ENCODE data around the gene CLIC6.
"Not testable (repeated sequence)": the region's sequence is repeated elsewhere in the genome, so short reads cannot be mapped to it uniquely, and the experiment has no call there.

The CLIC6 gene

DNA sequence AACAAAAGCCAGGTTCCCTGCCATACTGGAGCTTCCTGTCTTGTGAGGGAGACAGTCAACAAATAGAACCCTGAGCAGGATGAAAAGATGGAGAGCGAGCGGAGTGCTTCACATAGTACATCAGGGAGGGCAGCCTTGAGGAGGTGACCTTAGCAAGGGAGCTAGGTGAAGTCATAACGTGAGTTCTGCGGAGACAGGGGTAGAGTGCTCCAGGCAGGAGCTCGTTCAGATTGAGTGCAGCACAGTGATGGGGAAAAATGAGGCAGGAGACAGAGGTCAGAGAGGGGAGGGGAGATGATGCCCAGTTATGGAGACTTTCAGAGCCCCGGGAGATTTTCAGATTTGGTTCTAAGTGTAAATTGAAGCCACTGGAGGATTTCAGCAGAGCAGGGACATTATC is 15.3 kb upstream of the CLIC6 start:
- DNase-seq: no peak

DNA sequence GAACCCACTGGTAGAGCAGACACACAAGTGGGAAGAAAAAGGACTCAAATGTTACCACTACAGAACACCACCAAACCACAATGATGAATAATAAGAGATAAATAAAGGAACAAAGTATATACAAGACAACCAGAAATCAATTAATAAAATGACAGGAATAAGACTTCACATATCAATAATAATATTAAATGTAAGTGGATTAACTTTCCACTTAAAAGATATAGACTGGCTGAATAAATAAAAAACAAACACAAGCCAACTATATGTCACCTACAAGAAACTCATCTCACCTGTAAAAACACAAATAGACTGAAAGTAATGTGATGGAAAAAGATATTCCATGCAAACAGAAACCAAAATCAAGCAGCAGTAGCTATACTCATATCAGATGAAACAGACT is 6.9 kb upstream of the CLIC6 start:
- no peak for DNase-seq

DNA sequence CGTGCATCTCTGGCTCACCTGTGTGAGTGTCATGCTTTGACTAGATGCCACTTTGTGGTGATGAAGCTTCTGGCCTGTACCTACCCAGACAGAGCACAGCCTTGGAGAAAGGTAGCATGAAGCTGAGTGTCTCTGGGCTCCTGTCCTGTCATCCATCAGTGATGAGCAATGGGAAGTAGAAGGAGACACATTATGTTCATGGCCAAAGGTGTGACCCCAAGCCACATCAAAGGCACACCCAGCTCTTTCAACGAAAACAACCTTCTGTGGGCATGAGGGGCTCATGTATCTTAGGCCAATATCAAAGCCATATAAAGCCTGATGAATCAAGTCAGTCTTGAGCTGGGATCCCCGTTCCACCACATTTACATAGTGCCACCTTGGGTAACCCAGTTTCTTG is 1.0 kb upstream of the CLIC6 start:
- no peak for DNase-seq

DNA sequence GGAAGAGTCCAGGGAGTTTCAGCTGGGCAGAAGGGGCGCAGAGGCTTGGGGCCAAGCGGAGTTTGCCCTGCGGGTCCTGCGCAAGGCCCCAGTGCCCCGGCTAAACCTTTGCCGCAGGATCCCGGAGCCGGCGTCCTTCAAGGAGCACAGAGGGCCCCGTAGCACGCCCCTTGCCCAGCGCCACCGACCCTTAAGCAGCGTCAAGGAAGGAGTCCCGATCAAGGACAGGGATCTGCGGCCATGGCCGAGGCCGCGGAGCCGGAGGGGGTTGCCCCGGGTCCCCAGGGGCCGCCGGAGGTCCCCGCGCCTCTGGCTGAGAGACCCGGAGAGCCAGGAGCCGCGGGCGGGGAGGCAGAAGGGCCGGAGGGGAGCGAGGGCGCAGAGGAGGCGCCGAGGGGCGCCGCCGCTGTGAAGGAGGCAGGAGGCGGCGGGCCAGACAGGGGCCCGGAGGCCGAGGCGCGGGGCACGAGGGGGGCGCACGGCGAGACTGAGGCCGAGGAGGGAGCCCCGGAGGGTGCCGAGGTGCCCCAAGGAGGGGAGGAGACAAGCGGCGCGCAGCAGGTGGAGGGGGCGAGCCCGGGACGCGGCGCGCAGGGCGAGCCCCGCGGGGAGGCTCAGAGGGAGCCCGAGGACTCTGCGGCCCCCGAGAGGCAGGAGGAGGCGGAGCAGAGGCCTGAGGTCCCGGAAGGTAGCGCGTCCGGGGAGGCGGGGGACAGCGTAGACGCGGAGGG is 520 bp downstream of the CLIC6 start:
- DNase-seq: no peak

DNA sequence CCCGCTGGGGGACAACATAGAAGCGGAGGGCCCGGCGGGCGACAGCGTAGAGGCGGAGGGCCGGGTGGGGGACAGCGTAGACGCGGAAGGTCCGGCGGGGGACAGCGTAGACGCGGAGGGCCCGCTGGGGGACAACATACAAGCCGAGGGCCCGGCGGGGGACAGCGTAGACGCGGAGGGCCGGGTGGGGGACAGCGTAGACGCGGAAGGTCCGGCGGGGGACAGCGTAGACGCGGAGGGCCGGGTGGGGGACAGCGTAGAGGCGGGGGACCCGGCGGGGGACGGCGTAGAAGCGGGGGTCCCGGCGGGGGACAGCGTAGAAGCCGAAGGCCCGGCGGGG is 1.1 kb downstream of the CLIC6 start:
- DNase-seq: not testable (repeated sequence)

DNA sequence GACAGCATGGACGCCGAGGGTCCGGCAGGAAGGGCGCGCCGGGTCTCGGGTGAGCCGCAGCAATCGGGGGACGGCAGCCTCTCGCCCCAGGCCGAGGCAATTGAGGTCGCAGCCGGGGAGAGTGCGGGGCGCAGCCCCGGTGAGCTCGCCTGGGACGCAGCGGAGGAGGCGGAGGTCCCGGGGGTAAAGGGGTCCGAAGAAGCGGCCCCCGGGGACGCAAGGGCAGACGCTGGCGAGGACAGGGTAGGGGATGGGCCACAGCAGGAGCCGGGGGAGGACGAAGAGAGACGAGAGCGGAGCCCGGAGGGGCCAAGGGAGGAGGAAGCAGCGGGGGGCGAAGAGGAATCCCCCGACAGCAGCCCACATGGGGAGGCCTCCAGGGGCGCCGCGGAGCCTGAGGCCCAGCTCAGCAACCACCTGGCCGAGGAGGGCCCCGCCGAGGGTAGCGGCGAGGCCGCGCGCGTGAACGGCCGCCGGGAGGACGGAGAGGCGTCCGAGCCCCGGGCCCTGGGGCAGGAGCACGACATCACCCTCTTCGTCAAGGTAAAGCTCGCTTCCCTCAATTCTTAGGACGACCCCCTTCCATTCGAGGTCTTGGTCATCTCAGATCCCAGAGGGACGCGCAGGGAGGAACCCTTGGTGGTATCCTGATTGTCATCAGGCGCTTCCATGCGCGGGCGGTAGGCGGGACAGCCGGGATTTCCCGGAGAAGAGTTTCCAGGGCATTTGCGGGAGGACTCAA is 1.6 kb downstream of the CLIC6 start:
- no peak for DNase-seq

DNA sequence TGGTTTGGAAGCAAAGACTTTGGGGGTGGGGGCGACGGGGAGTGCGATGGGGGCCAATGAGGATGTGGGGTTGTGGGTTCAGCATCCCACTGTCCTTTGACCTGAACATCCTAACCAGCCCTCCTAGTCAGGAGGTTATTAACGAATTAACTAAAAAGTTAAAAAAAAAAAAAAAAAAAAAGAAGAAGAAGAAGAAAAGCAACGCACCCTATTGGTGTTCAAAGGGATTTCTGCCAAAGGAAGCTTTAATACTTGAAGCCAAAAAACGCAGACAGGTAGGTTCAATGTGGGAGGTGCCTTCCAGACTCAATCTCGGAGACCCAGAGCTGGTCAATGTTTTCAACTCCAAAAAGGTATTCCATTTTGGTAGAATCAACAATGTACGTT is 2.2 kb downstream of the CLIC6 start:
- DNase-seq: no peak

DNA sequence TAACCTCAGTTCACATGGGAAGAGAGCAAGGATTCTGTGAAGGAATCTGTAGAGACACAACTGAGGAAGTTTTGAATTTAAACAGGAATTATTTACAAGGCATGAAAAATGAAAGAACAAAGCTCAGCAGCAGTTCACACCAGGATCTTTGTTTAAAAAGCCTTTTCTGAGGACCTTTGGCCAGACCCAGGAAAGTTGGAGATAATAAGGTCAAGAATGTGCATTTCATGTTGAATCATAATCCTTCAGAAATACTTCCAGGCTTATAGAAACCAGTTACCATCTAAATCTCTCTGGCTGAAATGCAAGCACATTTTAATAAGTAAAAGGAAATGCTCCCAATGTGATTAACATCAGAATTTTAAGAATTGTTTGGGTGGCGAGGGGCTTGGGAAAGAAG is 2.7 kb downstream of the CLIC6 start:
- no peak for DNase-seq

DNA sequence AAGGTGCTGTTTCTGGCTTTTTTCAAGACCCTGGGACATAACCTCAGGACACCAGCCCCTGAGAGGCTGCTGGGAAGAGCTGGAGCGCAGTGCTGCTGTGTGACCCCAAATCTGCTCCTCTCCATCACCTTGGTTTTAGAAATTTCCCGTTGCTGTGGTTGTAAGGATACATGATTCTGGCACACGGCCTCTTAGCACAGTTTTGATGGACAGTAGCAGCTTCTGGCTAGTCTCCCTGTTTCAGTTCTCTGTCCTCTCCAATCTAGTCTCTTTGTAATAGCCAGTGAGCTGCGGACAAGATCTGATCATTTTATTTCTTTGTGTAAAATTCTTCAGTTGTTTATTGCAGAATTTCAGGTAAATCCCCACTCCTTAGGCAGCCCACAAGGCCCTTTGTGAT is 3.1 kb downstream of the CLIC6 start:
- no peak for DNase-seq

DNA sequence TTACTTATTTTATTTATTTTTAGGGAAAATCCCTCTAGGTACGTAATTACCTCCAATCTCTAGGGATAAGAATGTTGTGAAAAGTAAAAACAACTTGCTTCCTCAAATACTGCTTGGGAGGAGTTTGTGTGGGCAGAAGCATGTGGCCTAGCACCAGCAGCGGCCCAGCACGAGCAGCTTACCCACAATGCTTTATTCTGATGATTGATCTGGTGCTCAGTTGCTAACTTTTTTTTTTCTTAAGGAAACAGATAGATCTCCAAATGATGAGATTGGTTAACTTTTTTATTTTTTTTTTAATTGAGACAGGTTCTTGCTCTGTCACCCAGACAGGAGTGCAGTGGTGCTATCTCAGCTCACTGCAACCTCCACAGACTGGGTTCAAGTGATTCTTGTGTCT is 4.2 kb downstream of the CLIC6 start:
- DNase-seq: no peak

DNA sequence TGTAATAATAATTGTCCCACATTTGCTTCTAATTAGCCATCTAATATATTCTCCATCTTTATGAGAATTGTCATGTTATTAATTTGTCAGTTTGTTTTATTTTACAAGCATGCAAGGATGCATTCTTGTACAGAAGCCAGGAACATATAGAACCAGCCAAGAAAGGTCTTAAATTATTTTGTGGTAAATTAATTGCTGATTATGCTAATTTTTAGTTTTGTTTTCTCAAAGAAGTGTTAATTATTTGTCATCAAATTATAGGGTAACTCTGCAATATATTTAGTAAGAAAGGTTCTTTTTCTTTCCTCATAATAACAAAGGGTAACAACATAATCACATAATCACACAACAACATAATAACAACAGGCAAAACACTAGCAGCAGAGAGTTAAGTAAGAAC is 5.7 kb downstream of the CLIC6 start:
- no peak for DNase-seq

DNA sequence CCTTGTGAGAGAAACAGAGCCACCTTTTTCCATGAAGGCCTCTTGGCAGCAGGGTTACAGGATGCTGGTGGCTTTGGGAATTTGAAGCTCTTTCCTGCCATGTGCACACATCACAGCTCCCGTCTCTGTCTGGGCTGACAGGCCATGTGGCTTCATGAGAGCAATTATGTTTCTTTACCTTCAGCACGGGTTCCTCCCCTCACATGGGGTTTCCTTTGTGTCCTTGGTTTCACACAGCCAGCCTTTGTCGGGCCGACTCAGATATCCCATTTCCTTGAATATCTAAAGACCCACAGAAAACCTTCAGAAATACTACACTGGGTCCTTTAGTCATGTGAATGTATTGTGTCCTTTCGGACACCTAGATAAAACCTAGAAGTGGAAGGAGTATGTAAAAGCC is 7.1 kb downstream of the CLIC6 start:
- DNase-seq: no peak

DNA sequence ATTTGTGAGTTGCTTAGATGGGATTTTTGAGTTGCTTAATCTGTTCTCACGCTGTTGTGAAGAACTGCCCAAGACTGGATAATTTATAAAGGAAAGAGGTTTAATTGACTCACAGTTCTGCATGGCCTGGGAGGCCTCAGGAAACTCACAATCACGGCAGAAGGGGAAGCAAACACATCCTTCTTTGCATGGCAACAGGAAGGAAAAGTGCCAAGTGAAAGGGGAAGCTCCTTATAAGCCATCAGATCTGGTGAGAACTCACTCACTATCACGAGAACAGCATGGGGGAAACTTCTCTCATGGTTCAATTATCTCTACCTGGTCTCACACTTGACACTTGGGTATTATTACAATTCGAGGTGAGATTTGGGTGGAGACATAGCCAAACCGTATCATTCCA is 10.3 kb downstream of the CLIC6 start:
- no peak for DNase-seq

DNA sequence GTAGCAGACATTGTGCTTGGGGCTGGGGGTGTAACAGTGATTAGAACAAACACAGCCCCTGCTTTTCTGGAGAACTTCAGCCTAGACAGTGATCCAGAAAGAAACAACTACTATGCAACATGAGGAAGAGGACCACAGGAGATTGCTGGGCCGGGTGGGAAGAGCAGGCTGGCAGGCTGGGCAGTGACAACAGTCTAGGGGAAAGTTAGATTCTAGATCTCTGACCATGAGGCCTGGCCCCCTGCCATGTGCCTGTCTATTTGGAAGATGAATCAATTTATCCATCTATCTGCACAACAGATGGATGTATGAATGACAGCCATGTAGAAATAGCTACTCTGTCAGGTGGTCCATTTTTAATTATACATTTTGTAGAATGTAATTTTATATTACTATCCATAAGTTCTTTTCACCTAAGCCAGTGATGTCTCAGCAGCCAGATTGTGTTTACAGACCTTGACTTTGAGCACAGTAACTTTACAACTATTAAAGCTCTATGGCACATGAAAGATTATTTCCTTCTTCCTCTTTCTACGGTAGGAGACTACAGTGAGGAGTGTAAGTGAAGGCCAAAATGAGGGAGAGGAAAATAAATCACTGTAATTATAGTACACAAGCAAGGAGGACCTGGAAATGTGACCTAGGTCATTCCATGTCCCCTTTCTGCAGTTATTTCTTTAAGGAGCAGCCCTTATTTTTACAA is 15.5 kb downstream of the CLIC6 start:
- no peak for DNase-seq

DNA sequence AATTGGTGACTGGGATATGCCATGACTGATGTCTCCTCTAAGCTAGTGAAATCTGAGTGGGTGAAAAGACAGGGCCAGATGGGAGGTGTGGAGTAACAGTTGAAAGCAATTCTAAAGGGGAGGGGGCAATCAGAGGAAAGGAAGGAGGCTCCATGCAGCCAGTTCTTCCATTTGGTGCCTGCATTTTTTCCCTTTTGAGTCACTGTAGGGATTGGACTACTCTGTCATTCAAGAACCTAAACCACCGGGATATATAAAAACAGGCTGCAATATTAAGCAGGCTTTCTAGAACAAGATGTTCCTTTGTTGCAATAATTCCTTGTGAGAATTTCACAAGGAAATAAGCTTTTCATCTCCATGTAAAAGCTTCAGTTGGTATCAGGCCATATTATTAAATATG is 18.3 kb downstream of the CLIC6 start:
- DNase-seq: no peak

DNA sequence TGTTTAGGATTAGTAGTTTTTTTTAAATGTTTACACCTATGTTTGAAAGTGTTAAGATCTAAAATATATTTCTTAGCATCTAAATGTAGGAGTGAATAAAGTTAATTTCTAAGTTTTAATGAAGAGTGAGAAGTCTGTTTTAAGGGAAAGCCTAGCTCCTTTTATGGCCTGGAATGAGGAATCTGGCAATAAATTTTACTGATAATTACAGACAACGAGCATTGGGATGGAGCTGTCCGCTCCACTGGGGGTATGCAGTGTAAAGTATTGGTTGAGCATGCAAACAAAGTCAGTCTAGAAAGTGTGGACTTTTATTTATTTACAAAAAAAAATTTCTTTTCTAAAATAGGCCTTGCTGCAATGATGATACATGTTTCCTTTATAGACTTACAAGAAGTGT is 19.0 kb downstream of the CLIC6 start:
- no peak for DNase-seq

DNA sequence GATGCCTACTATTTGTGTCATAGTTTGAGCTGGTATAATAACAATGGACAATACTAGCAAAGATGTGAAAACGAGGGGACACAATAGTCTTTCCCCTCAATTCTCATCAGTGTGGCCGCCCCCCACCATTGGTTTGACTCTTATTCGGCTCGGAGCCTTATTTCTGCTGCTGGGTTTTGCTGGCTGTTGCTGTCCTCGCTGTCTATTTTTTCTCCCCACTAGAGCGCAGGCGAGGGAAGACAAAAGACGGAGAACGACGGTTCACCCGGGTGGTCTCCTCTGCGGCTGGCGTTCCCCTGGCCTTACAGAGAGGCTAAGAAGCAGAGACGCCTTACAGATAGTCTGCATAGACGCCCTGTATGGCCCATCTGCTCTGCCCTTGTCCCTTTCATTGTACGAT is 19.4 kb downstream of the CLIC6 start:
- DNase-seq: no peak

DNA sequence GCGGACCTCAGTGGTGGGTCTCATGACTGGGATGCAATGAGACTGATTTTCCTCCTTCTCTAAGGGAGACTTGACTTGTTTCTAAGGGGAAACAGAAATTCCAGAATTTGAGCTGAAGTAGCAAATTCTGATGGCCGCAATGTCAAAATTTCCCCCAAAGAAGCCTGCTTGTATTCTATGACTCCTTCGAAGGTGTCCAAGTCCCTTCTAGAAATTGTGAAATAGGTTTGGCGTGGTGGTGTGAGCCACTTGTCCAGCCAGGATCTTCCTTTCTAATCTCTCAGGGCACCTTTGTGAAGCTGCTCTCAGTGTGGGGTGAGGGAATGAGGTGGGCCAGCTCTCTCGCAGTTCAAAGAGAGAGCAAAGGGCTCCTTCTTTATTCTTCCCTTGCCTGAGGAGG is 19.9 kb downstream of the CLIC6 start:
- DNase-seq: no peak

DNA sequence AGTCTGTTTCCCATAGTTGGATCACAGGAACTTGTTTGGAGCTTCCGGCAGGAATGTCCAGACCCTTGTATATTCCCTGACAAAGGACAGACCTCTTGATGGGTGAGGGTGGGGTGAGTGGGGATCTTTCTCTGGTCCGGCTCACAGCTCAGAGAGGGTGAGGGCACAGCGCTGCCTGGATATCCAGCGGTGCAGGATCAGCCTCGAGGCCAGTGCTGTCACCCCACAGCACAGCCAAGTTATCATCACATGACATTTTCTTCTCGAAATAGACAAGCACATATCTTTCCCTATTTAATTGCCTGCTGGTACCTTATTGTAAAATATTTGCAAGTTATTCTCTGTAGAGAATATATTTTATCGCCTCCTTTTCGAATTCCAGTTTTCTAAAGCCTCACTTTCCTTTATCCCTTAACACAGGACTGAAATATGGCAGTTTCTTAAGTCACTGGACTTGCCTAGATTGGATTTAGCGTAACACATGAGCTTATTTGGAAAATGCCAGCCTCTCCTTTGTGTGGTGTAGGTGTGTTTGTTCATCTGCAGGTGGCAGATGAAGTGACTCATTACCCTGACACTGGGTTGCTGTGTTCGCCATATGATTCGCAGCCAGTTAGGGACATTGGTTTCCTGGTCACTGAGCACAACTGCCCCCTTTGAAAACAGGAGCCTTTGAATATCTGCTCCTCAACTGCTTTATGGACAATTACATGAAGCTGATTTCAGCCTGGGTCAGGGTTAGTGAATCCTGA is 21.4 kb downstream of the CLIC6 start:
- DNase-seq: no peak

DNA sequence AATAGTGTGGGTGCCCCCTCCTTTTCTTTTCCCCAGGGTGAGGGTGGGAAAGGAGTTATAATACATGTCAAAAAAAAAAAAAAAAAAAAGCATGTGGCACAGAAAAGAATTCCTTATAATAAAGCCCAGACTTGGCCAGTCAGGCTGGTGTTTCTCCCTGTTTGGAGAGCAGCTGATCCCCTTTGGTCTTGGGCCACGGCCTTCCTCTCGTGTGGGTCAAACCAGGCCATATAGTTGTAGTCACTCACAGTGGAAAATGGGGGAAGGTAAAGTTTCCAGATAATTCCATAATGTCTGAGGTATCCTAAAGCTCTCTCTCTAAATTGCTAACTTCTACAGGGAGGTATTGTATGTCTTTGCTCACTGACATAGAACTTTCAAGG is 22.0 kb downstream of the CLIC6 start:
- DNase-seq: no peak

DNA sequence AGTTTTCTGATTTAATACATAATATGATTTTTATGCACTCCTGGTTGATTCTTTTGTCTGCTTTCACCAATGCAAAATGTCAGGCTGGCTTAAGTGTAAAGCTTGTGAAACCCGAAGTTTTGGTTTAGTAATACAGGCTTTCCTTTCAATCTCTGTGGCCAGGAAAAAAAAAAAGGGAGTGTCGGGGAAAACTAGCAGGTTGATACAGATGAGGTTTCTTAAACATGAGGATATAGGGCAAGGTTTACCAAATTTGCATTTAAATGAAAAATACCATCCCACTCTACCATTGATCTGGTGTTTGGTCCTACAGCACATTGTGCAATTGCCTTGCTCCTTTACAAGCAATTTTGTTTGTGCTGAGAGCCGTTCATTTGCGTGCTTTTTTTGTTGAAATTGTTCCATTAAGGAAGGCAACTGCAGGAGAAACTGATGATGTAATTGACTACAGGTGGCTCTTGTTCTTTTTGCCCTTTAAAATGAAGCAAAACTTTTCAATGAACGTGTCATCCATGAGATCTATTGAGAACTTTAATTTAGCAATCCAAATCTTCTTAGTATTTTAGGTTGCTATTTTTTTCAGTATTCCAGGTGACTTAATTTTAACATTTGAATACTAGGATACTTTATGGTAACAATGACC is 22.7 kb downstream of the CLIC6 start:
- no peak for DNase-seq

DNA sequence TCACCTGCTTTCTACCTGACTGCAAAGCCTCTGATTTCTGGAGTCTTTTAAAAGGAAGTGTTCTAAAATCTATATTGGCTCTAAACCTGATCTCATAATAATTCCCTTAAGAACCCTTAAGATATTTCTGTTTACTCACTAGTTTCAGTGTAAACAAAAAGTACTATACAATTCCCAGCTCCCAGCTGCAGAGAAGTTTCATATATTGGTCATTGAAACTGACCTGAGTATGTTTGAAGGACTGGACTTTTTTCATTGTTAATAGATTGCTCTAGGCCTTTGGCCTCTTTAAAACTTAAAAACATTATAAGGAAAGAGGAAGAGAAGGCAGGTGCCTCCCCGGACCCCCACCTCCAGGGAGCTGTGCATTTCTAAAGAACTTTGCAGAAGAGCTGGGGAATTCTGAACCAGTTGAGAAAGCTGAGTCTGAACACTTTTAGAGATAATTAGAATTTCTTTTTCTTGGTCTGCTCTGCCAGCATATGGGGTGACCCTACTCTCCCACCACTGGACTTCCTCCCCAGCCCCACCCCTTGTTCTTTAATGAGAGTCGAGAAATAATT is 23.7 kb downstream of the CLIC6 start:
- DNase-seq: no peak
